Effector CD8-positive, alpha-beta T cell (primary cell): Measurements from ENCODE around the gene TRIM71.
"Not testable (repeated sequence)": the region's sequence is repeated elsewhere in the genome, so short reads cannot be mapped to it uniquely, and the experiment has no call there.

Experiments
- DNase-seq: peaks from one replicate; lab custom pipeline; 2025; lab: John Stamatoyannopoulos, UW

Gene TRIM71

DNA sequence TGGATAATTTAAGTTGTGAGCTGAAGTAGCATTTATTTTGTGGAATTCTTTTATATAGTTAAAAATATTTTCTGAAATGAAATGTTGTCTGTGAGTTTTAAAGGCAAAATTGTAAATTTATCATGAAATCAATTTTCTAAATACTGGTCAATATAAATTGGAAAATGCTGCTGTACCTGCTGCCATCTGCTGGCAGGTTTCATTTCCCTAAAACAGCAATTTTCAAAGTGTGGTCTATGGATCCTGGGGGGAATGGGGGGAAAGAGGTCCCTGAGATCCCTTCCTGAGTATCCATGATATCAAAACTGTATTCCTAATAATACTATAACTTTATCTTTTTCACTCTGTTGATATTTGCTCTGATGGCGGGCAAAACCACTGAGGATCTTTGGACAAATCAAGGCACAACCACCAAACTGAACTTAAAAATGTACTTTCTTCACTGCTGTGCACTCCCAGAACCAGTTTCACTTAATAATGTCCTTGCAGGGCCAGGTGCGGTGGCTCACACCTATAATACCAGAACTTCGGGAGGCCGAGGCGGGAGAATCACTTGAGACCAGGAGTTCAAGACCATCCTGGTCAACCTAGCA lies 116.4 kb downstream of the TRIM71 start:
- DNase-seq: no peak

DNA sequence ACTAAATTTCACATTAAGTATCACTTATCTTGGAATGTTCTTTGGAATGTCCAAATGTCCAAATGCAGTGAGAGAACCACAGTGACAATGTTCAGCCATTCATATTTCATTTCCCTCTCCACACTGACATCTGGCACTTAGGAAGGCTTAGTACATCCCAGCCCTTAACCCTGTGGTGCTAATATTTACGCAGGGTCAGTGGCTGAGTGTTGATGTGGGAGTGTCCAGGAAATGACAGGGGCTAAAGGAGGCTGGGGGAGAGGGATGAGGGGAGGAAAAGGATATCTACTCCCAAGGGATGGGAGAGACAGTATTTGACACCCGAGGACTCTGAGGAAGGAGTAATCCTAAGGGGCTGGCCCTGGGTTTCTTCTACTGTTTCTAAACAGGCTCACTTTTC lies 119.5 kb downstream of the TRIM71 start:
- DNase-seq: no peak

DNA sequence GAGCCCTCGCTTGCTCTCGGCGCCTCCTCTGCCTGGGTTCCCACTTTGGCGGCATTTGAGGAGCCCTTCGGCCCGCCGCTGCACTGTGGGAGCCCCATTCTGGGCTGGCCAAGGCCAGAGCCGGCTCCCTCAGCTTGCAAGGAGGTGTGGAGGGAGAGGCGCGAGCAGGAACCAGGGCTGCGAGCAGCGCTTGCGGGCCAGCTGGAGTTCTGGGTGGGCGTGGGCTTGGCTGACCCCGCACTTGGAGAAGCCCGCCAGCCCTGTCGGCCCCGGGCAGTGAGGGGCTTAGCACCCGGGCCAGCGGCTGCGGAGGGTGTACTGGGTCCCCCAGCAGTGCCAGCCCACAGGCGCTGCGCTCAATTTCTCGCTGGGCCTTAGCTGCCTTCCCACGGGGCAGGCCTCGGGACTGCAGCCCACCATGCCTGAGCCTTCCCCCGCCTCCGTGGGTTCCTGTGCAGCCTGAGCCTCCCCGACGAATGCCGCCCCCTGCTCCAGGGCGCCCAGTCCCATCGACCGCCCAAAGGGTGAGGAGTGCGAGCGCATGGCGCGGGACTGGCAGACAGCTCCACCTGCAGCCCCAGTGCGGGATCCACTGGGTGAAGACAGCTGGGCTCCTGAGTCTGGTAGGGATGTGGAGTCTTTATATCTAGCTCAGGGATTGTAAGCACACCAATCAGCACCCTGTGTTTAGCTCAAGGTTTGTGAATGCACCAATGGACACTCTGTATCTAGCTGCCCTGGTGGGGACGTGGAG lies 121.9 kb downstream of the TRIM71 start:
- DNase-seq: not testable (repeated sequence)

DNA sequence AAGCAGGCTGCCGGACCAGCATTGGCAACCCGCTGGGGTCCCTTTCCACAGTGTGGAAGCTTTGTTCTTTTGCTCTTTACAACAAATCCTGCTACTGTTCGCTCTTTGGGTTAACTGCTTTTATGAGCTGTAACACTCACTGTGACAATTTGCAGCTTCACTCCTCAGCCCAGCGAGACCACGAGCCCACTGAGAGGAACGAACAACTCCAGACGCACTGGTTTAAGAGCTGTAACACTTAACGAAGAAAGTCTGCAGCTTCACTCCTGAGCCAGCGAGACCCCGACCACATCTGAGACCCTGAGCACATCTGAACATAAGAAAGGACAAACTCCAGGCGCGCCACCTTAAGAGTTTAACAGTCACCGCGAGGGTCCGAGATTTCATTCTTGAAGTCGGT lies 122.9 kb downstream of the TRIM71 start:
- DNase-seq: no peak

DNA sequence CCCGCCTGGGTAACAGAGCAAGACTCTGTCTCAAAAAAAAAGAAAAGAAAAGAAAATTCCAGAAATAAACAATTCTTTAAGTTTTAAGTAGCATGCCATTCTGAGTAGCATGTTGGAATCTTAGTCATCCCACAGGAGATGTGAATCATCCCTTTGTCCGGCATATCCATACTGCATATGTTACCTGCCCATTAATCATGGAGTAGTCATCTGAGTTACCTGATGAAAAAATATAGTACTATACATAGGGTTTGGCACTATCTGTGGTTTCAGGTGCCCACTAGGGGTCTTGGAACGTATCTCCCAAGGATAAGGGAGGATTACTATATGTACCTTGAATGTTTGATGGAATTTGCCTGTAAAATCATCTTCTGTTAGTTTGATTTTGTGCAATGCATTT lies 127.3 kb downstream of the TRIM71 start:
- DNase-seq: no peak

DNA sequence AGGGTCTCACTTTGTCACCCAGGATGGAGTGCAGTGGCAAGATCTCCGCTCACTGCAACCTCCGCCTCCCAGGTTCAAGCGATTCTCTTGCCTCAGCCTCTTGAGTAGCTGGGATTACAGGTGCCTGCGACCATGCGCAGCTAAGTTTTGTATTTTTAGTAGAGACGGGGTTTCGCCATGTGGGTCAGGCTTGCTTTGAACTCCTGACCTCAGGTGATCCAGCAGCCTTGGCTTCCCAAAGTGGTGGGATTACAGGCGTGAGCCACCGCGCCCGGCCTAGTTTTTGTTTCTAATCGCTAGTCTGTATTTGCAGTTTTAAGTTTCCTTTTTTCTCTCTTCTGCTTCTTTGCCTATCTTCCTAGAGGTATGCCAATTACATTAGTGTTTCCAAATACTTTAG lies 127.8 kb downstream of the TRIM71 start:
- not testable (repeated sequence) for DNase-seq

DNA sequence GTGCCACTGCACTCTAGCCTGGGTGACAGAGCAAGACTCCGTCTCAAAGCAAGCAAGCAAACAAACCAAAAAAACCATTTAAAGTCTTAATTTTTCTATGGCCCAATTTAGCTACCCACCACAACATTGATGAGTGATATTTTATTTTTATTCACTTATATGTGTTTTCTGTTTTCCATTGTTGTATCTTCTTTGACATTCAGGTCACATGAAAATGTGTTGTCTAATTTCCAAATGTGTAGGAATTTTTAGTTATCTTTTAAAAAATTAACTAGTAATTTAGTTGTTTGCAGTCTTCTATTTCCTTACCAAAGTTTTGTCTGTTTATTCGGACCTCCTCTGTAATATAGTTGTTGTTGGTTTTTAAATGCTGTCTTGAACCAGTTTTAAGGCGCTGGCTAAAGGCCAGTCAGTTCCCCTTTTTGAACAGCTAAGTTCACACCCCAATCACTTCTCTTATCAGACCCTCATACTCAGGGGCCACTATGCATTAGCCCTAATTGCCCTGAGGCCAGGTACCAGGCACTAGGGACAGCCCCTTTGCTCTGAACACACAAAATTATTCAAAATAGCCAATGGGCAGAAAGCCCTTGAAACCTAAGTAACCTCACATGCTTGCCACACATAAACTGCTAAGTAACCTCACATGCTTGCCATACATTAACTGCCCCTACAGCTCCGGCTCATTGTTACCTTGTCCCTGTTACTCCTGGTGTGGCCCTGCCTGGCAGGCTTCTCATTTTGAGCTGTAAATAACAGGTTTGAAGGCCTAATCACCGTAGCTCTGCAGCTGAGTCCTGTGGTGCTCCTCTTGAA lies 129.4 kb downstream of the TRIM71 start:
- no peak for DNase-seq
